GM10847 (cell line): ENCODE measurements around the gene NECTIN1.

Experiments
- POLR2A ChIP-seq: IDR thresholded peaks from 2 replicates; pipeline ENCODE4 v1.6.1; 2011; ENCODE audit not compliant: insufficient read length; ENCODE audit errors: extremely low read depth

The NECTIN1 gene

GRCh38 chr11:119669487-119669886 is 59.5 kb downstream of the NECTIN1 start:
- no peak for TF ChIP-seq POLR2A

GRCh38 chr11:119668676-119669075 is 60.3 kb downstream of the NECTIN1 start:
- TF ChIP-seq POLR2A: no peak

GRCh38 chr11:119666463-119667131 is 62.4 kb downstream of the NECTIN1 start:
- TF ChIP-seq POLR2A: no peak

GRCh38 chr11:119666061-119666460 is 62.9 kb downstream of the NECTIN1 start:
- no peak for TF ChIP-seq POLR2A

- TF ChIP-seq POLR2A: no peak
These were observed 64.1 kb downstream of the NECTIN1 start for GRCh38 chr11:119664701-119665420.

GRCh38 chr11:119664063-119664572 is 64.9 kb downstream of the NECTIN1 start:
- no peak for TF ChIP-seq POLR2A

GRCh38 chr11:119663279-119663678 is 65.7 kb downstream of the NECTIN1 start:
- TF ChIP-seq POLR2A: no peak

- TF ChIP-seq POLR2A: no peak
These were observed 67.8 kb downstream of the NECTIN1 start for GRCh38 chr11:119661226-119661625.

GRCh38 chr11:119659971-119660723 is 68.9 kb downstream of the NECTIN1 start:
- no peak for TF ChIP-seq POLR2A

- no peak for TF ChIP-seq POLR2A
These were observed 75.9 kb downstream of the NECTIN1 start for GRCh38 chr11:119652907-119653659.

GRCh38 chr11:119651802-119652584 is 77.0 kb downstream of the NECTIN1 start:
- no peak for TF ChIP-seq POLR2A

GRCh38 chr11:119650251-119650650 is 78.7 kb downstream of the NECTIN1 start:
- TF ChIP-seq POLR2A: no peak

- no peak for TF ChIP-seq POLR2A
These were observed 81.7 kb downstream of the NECTIN1 start for GRCh38 chr11:119647254-119647653.

- no peak for TF ChIP-seq POLR2A
These were observed 84.0 kb downstream of the NECTIN1 start for GRCh38 chr11:119645018-119645417.
